ENCODE results near the gene SULF2. TPM values are rescaled to one million over a fixed set of nuclear protein-coding genes. Genes with fewer than 3 reads are reported as not detected.

SULF2 gene
- total and polyA plus RNA-seq, 2 of the 13 experiments (the other 11 are each of a cell fraction or from before 2014, with no cell fraction given) = 7.2 to 50.9 TPM

DNA sequence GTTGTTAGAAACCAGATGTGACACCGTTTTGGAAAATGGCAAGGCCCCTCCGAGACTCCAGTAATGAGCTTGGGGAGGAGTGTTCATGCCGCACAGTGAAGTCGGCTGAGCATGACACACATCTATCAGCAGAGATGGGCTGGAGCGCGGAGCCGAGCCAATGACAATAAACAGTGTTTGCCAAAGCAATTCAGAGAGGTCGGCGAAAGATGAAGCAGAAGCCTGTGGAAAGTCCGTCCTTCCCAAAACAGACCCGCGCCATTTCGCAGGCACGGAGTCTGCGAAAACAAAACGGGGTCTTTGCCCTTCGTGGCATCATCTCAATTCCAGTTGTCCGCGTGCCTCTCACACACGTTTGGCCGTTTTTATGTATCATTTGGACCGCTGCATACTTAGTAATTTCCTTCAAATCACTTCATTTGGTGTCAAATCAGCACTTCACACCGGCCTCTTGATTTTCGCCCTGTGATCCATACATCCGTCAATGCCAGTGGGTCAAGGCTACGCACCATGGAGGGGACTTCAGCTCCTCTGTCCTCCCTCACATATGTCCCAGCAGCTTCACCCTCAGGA, 71.3 kb downstream of the SULF2 start (continued):
- TF ChIP-seq ZNF10 (CRISPR knock-in tag; IDR thresholded peaks at IDR 0.05; ENCODE audit: borderline replicate concordance, low read depth) (0 out of 2 replicates have a peak, but pooled peaks have one; percentile 25), ZNF143 (CRISPR knock-in tag; IDR thresholded peaks at IDR 0.05) (peak; percentile 35; the same call in 1 of the 2 replicates), RAD51 (IDR thresholded peaks at IDR 0.05; ENCODE audit: borderline replicate concordance) (no peak), HDAC1 (CRISPR knock-in tag; IDR thresholded peaks at IDR 0.05) (no peak), HNF4G (IDR thresholded peaks at IDR 0.05; ENCODE audit: borderline replicate concordance, low read depth, low read length) (0 out of 2 replicates have a peak, but pooled peaks have one; percentile 34), HNF4G (CRISPR knock-in tag; IDR thresholded peaks at IDR 0.05; ENCODE audit: borderline replicate concordance, low read depth) (no peak), ZNF7 (CRISPR knock-in tag; IDR thresholded peaks at IDR 0.05) (peak; percentile 80; the same call in 1 of the 2 replicates)

DNA sequence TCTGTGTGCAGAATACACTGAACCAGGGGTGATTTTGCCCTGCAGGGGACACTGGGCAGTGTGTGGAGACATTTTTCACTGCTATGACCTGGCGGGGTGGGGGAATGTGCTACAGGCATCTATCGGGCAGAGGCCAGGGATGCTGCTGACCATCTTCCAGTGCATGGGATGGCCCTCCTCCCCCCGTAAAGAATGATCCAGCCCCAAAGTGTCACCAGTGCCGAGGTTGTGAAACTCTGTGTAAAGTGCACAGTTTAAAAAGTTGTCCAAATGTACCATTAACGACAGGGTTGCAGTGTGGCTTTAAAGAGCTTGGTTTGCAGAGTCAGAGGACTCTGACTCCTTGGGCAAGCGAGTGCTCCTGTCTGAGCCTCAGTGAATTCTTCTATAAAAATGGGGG, 72.1 kb downstream of the SULF2 start:
- no peaks in the 10 kb centered on the region for H3K27me3 ChIP-seq (ENCODE audit: control insufficient read depth in 1 of 2, insufficient read depth in 2 of 2, low read length in 2 of 2)
- H3K4me2 ChIP-seq (ENCODE audit: low read depth, low read length) = peak overlapping the region; percentile 71
- H3K9me3 ChIP-seq (ENCODE audit: low read length) = no peaks in the 10 kb centered on the region
- H2AFZ ChIP-seq (ENCODE audit: low read length) = no peak overlapping the region
- 0 out of 6 replicates have a peak overlapping the region, but pooled peaks of 1 of the 3 experiments have one; percentile 6 for H3K4me3 ChIP-seq (replicated peaks in 1 of 3; ENCODE audit: insufficient read depth in 1 of 3, low read depth in 2 of 3, low read length in 3 of 3)
- H3K36me3 ChIP-seq (replicated peaks in 1 of 2; ENCODE audit: control insufficient read depth in 1 of 2, insufficient read depth in 2 of 2, low read length in 2 of 2) = no peaks in the 10 kb centered on the region
- ChIA-PET CTCF (ENCODE audit: low intra/inter-chr PET ratio, low total read pairs) (interaction anchor here (4.4 kb wide), 1 partner anchor 35 kb away, joined by 19 read pairs; no protein-coding TSS in a partner anchor), POLR2A (interaction anchor here (0.7 kb wide), 1 partner anchor 12 kb away, joined by 4 read pairs; no protein-coding TSS in a partner anchor)
- FAIRE-seq (peak; percentile 61), DNase-seq (ENCODE audit: low spot score) (peak; percentile 44), ATAC-seq (peak; percentile 49)
- H3K9ac ChIP-seq (ENCODE audit: insufficient read depth, low read depth, low read length) = no peak overlapping the region
- peaks cover 64% of the 10 kb centered on the region for H3K4me1 ChIP-seq (ENCODE audit: insufficient read depth, low read length)
- intact Hi-C loops (cut with micrococcal nuclease; ENCODE audit: unreplicated experiment) = no loop called here
- in situ Hi-C loops (cut with HindIII; ENCODE audit: extremely low pct_ligation_motif_present, low pct_unique_long_range_greater_than_20kb) = loop anchor here (5.0 kb wide), 1 partner anchor 36 kb away; no protein-coding TSS in a partner anchor
- H4K20me1 ChIP-seq (ENCODE audit: insufficient read depth, low read length) = no peaks in the 10 kb centered on the region
- H3K27ac ChIP-seq (ENCODE audit: extremely low read length, insufficient read depth, low read length) = no peak overlapping the region
- BruUV-seq (replicated peaks) = no TSS peak
- 12% methylated on average over 6 of the region's 6 CpGs for WGBS (ENCODE audit: low lambda C conversion rate)
- no peaks in the 10 kb centered on the region for H3K79me2 ChIP-seq (ENCODE audit: insufficient read depth, low read length)
- TF ChIP-seq, protein P1, sequence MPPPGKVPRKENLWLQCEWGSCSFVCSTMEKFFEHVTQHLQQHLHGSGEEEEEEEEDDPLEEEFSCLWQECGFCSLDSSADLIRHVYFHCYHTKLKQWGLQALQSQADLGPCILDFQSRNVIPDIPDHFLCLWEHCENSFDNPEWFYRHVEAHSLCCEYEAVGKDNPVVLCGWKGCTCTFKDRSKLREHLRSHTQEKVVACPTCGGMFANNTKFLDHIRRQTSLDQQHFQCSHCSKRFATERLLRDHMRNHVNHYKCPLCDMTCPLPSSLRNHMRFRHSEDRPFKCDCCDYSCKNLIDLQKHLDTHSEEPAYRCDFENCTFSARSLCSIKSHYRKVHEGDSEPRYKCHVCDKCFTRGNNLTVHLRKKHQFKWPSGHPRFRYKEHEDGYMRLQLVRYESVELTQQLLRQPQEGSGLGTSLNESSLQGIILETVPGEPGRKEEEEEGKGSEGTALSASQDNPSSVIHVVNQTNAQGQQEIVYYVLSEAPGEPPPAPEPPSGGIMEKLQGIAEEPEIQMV (CRISPR knock-in tag; IDR thresholded peaks at IDR 0.05; ENCODE audit: low read depth) = no peak
- TF ChIP-seq CCDC6 (CRISPR knock-in tag; IDR thresholded peaks at IDR 0.05) = no peak
- TF ChIP-seq ZSCAN29 (CRISPR knock-in tag; conservative IDR thresholded peaks at IDR 0.05) = 0 out of 2 replicates have a peak, but pooled peaks have one; percentile 32
- TF ChIP-seq, protein P2, sequence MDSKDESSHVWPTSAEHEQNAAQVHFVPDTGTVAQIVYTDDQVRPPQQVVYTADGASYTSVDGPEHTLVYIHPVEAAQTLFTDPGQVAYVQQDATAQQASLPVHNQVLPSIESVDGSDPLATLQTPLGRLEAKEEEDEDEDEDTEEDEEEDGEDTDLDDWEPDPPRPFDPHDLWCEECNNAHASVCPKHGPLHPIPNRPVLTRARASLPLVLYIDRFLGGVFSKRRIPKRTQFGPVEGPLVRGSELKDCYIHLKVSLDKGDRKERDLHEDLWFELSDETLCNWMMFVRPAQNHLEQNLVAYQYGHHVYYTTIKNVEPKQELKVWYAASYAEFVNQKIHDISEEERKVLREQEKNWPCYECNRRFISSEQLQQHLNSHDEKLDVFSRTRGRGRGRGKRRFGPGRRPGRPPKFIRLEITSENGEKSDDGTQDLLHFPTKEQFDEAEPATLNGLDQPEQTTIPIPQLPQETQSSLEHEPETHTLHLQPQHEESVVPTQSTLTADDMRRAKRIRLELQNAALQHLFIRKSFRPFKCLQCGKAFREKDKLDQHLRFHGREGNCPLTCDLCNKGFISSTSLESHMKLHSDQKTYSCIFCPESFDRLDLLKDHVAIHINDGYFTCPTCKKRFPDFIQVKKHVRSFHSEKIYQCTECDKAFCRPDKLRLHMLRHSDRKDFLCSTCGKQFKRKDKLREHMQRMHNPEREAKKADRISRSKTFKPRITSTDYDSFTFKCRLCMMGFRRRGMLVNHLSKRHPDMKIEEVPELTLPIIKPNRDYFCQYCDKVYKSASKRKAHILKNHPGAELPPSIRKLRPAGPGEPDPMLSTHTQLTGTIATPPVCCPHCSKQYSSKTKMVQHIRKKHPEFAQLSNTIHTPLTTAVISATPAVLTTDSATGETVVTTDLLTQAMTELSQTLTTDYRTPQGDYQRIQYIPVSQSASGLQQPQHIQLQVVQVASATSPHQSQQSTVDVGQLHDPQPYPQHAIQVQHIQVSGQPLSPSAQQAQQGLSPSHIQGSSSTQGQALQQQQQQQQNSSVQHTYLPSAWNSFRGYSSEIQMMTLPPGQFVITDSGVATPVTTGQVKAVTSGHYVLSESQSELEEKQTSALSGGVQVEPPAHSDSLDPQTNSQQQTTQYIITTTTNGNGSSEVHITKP (CRISPR knock-in tag; IDR thresholded peaks at IDR 0.05; ENCODE audit: low read depth) = peak; percentile 43; the same call in 1 of the 2 replicates
- no peak for TF ChIP-seq ZNF30 (CRISPR knock-in tag; IDR thresholded peaks at IDR 0.05)
- no peak for TF ChIP-seq BRCA1 (CRISPR knock-in tag; IDR thresholded peaks at IDR 0.05)
- no peak for TF ChIP-seq NFE2 (CRISPR knock-in tag; IDR thresholded peaks at IDR 0.05)
- TF ChIP-seq, protein P3, sequence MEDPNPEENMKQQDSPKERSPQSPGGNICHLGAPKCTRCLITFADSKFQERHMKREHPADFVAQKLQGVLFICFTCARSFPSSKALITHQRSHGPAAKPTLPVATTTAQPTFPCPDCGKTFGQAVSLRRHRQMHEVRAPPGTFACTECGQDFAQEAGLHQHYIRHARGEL (CRISPR knock-in tag; IDR thresholded peaks at IDR 0.05) = 0 out of 2 replicates have a peak, but pooled peaks have one; percentile 26

Measured in HepG2 (cell line).